B cell (primary cell): ENCODE measurements around the gene DTX3L. TPM values are rescaled to one million over a fixed set of nuclear protein-coding genes. Genes with fewer than 3 reads are reported as not detected.

Experiments
- ATAC-seq: fragments of 200-7000 bp; cut with Tn5 transposase; one replicate; pipeline ENCODE4 v1.10.0; 2021; ENCODE audit warnings: low read depth, mild to moderate bottlenecking, moderate number of reproducible peaks, moderate library complexity
- CTCF ChIA-PET: fragments of 350-600 bp; sonication (Branson Sonifier 250); formaldehyde crosslinking; loops from one replicate; lab custom pipeline; 2021; ENCODE audit warnings: antibody characterized with exemption, inconsistent platforms; lab: Charles Lee
- POLR2A ChIA-PET: fragments of 350-600 bp; sonication (Branson Sonifier 250); formaldehyde crosslinking; loops from one replicate; lab custom pipeline; 2021; ENCODE audit warnings: antibody characterized with exemption; lab: Charles Lee
- DNase-seq: peaks from one replicate; pipeline ENCODE4 v3.0.0; 2013
- H2AFZ ChIP-seq: 2 replicates; pipeline ENCODE4 v1.6.1; 2012; ENCODE audit warnings: mild to moderate bottlenecking, low read depth, low read length; ENCODE audit not compliant: insufficient read depth, poor library complexity, severe bottlenecking
- H3K27ac ChIP-seq, 2 donors: 1 replicate in 1 of 2; 2 replicates in 1 of 2; pipeline ENCODE4 v1.5.1; 2012 to 2013; ENCODE audit warnings: low read length in 2 of 2, mild to moderate bottlenecking in 2 of 2, moderate library complexity in 1 of 2
- H3K27me3 ChIP-seq, 4 experiments: fragments of 200-600 bp in 1 of 4; sonication (generic) in 1 of 4; replicated peaks in 1 of 4; 1 replicate in 2 of 4; 2 replicates in 2 of 4; pipeline versions ENCODE4 v1.6.1 to v1.7.0; 2013 to 2016; ENCODE audit warnings: low read length in 3 of 4, mild to moderate bottlenecking in 2 of 4, mixed read lengths in 1 of 4, moderate library complexity in 1 of 4; ENCODE audit not compliant: insufficient read depth in 4 of 4, control insufficient read depth in 3 of 4; ENCODE audit errors: control extremely low read depth in 1 of 4
- H3K36me3 ChIP-seq, 2 experiments: replicated peaks in 1 of 2; 1 replicate in 1 of 2; 2 replicates in 1 of 2; pipeline versions ENCODE4 v1.6.1 to v1.7.1; 2013; ENCODE audit warnings: low read length in 1 of 2; ENCODE audit not compliant: insufficient read depth in 2 of 2, control insufficient read depth in 1 of 2; ENCODE audit errors: control extremely low read depth in 1 of 2, extremely low read depth in 1 of 2
- H3K4me1 ChIP-seq, 2 donors: fragments of 200-600 bp in 1 of 2; sonication (generic) in 1 of 2; 1 replicate in 1 of 2; 2 replicates in 1 of 2; pipeline versions ENCODE4 v1.5.1 to v1.6.1; 2013 to 2017; ENCODE audit warnings: low read length in 2 of 2; ENCODE audit not compliant: control insufficient read depth in 2 of 2, insufficient read depth in 2 of 2
- H3K4me2 ChIP-seq: replicated peaks from 2 replicates; pipeline ENCODE3; 2012; ENCODE audit warnings: mild to moderate bottlenecking, low read depth, low read length; ENCODE audit not compliant: poor library complexity, severe bottlenecking
- H3K4me3 ChIP-seq, 5 experiments: fragments of 200-600 bp in 1 of 5; sonication (generic) in 1 of 5; 1 replicate in 3 of 5; 2 replicates in 2 of 5; pipeline versions ENCODE4 v1.5.1 to v1.7.0; 2011 to 2016; ENCODE audit warnings: low read length in 4 of 5, mild to moderate bottlenecking in 4 of 5, low read depth in 2 of 5, control low read depth in 1 of 5, moderate library complexity in 1 of 5; ENCODE audit not compliant: insufficient read depth in 1 of 5; ENCODE audit errors: control extremely low read depth in 1 of 5, extremely low read depth in 1 of 5
- H3K79me2 ChIP-seq: fragments of 200-600 bp; sonication (generic); one replicate; pipeline ENCODE4 v1.6.0; 2016; ENCODE audit warnings: low read length; ENCODE audit not compliant: control insufficient read depth, insufficient read depth
- H3K9ac ChIP-seq: fragments of 200-600 bp; sonication (generic); 2 replicates; pipeline ENCODE4 v1.6.1; 2017; ENCODE audit warnings: mild to moderate bottlenecking, low read length, moderate library complexity
- H3K9me3 ChIP-seq, 3 donors: one replicate each; pipeline versions ENCODE4 v1.6.1 to v1.7.1; 2013; ENCODE audit warnings: low read length in 2 of 3; ENCODE audit not compliant: control insufficient read depth in 2 of 3, insufficient read depth in 1 of 3; ENCODE audit errors: control extremely low read depth in 1 of 3
- H4K20me1 ChIP-seq: 2 replicates; pipeline ENCODE4 v1.6.0; 2012; ENCODE audit warnings: mild to moderate bottlenecking, low read length; ENCODE audit not compliant: insufficient read depth, control insufficient read depth, poor library complexity, severe bottlenecking
- H3K27ac Mint-ChIP-seq: one replicate; pipeline ENCODE4 v1.8.0; 2021; ENCODE audit warnings: mixed read lengths
- H3K27me3 Mint-ChIP-seq: one replicate; pipeline ENCODE4 v1.8.0; 2021; ENCODE audit warnings: mixed read lengths
- H3K4me1 Mint-ChIP-seq: one replicate; pipeline ENCODE4 v1.8.0; 2021; ENCODE audit warnings: mixed read lengths
- H3K4me3 Mint-ChIP-seq: one replicate; pipeline ENCODE4 v1.8.0; 2021; ENCODE audit warnings: mixed read lengths
- H3K9me3 Mint-ChIP-seq: one replicate; pipeline ENCODE4 v1.8.0; 2022; ENCODE audit warnings: mixed read lengths; ENCODE audit not compliant: insufficient read depth
- EZH2 ChIP-seq: IDR thresholded peaks from 2 replicates; pipeline ENCODE4 v1.6.1; 2012; ENCODE audit warnings: borderline replicate concordance, low read depth, mild to moderate bottlenecking, moderate library complexity, low read length; ENCODE audit not compliant: insufficient read depth, poor library complexity, severe bottlenecking
- WGBS: methylation state at CpG from one replicate; pipeline ENCODE4 v1.1.5; 2013; ENCODE audit warnings: missing lambda C conversion rate; ENCODE audit not compliant: insufficient coverage; 5-methylcytosine and 5-hydroxymethylcytosine counted together
- intact Hi-C: fragments of 100-400 bp; cut with micrococcal nuclease; formaldehyde crosslinking; loops from one replicate; pipeline ENCODE4 v1.10.0; 2022
- polyA plus RNA-seq: library from polyadenylated mRNA; depleted of rRNA; stranded (reverse); fragments of >200 nt; gene quantifications from 2 replicates; pipeline ENCODE4 v1.2.3, GENCODE V29; 2012
- total RNA-seq, 2 donors: library from RNA; stranded (reverse); fragments of 120-200 nt in 1 of 2; gene quantifications; 1 replicate in 1 of 2; 2 replicates in 1 of 2; pipeline versions ENCODE4 v1.2.3 to v1.2.4, GENCODE V29; 2013 to 2022
- TF ChIP-seq, protein P1 (sequence below): fragments of 200-600 bp; IDR thresholded peaks from one replicate; pipeline ENCODE4 v1.8.0; 2022; ENCODE audit warnings: antibody characterized with exemption, mild to moderate bottlenecking

The DTX3L gene
- total and polyA plus RNA-seq, 2 donors (not counting 1 experiment from before 2014, with no cell fraction given), result 8.1 to 41.1 TPM

DNA sequence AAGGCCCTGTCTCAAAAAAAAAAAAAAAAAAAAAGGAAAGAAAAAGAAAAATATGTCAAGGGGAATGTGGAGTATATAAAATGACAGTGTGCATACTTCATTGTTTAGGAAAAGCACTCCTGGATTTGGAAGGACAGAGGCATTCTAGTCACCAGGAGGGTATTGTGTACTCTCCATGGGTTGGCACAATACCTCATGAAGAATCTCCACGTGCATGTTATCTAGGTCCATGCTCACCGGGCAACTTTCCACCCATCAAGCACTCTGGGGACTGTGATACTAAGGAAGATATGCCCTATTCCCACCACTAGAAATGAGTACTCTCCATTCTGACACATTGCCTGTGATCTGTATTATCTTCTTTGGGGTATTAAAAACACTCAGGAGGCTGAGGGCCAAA, 34.0 kb upstream of the DTX3L start:
- Histone ChIP-seq H3K4me1 (no peaks in the 10 kb centered on the region), H3K9ac (no peak overlapping the region), H3K36me3 (peaks cover 24 to 62% of the 10 kb centered on the region in 2 experiments), H3K27ac (no peak overlapping the region), H2AFZ (no peak overlapping the region), H3K79me2 (no peaks in the 10 kb centered on the region), H3K9me3 (no peaks in the 10 kb centered on the region), H3K4me2 (no peak overlapping the region), H3K27me3 (no peaks in the 10 kb centered on the region), H3K4me3 (no peak overlapping the region), H4K20me1 (no peaks in the 10 kb centered on the region)
- TF ChIP-seq, protein P1, sequence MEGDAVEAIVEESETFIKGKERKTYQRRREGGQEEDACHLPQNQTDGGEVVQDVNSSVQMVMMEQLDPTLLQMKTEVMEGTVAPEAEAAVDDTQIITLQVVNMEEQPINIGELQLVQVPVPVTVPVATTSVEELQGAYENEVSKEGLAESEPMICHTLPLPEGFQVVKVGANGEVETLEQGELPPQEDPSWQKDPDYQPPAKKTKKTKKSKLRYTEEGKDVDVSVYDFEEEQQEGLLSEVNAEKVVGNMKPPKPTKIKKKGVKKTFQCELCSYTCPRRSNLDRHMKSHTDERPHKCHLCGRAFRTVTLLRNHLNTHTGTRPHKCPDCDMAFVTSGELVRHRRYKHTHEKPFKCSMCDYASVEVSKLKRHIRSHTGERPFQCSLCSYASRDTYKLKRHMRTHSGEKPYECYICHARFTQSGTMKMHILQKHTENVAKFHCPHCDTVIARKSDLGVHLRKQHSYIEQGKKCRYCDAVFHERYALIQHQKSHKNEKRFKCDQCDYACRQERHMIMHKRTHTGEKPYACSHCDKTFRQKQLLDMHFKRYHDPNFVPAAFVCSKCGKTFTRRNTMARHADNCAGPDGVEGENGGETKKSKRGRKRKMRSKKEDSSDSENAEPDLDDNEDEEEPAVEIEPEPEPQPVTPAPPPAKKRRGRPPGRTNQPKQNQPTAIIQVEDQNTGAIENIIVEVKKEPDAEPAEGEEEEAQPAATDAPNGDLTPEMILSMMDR, result no peak
- ChIA-PET CTCF (interaction anchor here (1.0 kb wide), 1 partner anchor 149 kb away, joined by 3 read pairs; no protein-coding TSS in a partner anchor), POLR2A (no interaction called here)
- Mint-ChIP-seq H3K27me3 (no peaks in the 10 kb centered on the region), H3K4me1 (no peaks in the 10 kb centered on the region), H3K4me3 (no peak overlapping the region), H3K27ac (no peak overlapping the region), H3K9me3 (no peaks in the 10 kb centered on the region)
- ATAC-seq, result no peak
- no peak for DNase-seq
- no CpG with 5 or more reads among the region's 2 CpGs for WGBS
- intact Hi-C loops, result no loop called here

DNA sequence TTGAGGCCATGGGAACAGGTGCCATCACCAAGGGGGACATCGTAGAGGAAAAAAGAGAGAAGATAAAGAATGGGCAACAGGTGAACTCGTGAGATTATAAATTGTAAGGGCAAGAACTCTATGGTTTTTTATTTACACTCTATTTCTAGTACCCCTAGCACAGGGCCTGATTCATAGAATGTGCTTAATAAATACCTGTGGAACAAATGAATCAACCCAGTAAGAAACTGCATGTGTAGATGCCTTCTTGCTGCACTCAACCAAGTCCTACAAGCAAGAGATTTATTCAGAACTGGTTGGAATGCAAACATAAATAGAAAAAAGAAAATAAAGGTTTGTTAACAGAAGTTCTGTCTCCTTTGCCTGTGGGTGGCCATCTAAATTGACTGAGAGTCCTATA, 30.7 kb upstream of the DTX3L start:
- H3K36me3 ChIP-seq, result peaks cover 27 to 77% of the 10 kb centered on the region in 2 experiments
- Mint-ChIP-seq H3K27ac (no peak overlapping the region), H3K27me3 (no peaks in the 10 kb centered on the region), H3K4me1 (no peaks in the 10 kb centered on the region), H3K4me3 (no peak overlapping the region), H3K9me3 (no peaks in the 10 kb centered on the region)
- no peak overlapping the region for H3K27ac ChIP-seq
- no peak overlapping the region for H3K4me3 ChIP-seq
- ATAC-seq, result no peak
- no peaks in the 10 kb centered on the region for H3K27me3 ChIP-seq
- no peak for DNase-seq
- intact Hi-C loops, result no loop called here
- H3K4me1 ChIP-seq, result no peaks in the 10 kb centered on the region
- no CpG with 5 or more reads among the region's 2 CpGs for WGBS
- no peaks in the 10 kb centered on the region for H4K20me1 ChIP-seq
- ChIA-PET POLR2A (no interaction called here), CTCF (no interaction called here)
- TF ChIP-seq, protein P1, result no peak
- no peak for TF ChIP-seq EZH2
- H3K9me3 ChIP-seq, result no peaks in the 10 kb centered on the region
- no peak overlapping the region for H3K4me2 ChIP-seq
- no peak overlapping the region for H3K9ac ChIP-seq
- no peak overlapping the region for H2AFZ ChIP-seq
- H3K79me2 ChIP-seq, result no peaks in the 10 kb centered on the region
